Sciatic nerve (tissue), 2 donors: ENCODE results near the gene KDM3A. TPM values are rescaled to one million over a fixed set of nuclear protein-coding genes. Genes with fewer than 3 reads are reported as not detected.

Source experiments
- ATAC-seq: fragments of 200-7000 bp; cut with Tn5 transposase; one replicate; pipeline ENCODE4 v1.9.1; 2020; ENCODE audit warnings: mild to moderate bottlenecking, moderate library complexity
- DNase-seq: peaks from one replicate; pipeline ENCODE4 v3.0.0-alpha.2; 2020; ENCODE audit warnings: low spot score
- intact Hi-C: fragments of 100-400 bp; cut with DNase I; formaldehyde crosslinking; loops from one replicate; pipeline ENCODE4 v1.14.2; 2022
- total RNA-seq: library from RNA; stranded (reverse); fragmentation: NEBNext Ultra II Directional; extraction: Animal tissue kit (Norgen Biotek cat#: 25700); gene quantifications from one replicate; pipeline ENCODE4 v1.2.1, GENCODE V29; 2021
- donor health status: DM: no; HTN: no; CAD: no.
- donor health status: DM: no; HTN: no; CAD: no.

KDM3A gene, protein sequence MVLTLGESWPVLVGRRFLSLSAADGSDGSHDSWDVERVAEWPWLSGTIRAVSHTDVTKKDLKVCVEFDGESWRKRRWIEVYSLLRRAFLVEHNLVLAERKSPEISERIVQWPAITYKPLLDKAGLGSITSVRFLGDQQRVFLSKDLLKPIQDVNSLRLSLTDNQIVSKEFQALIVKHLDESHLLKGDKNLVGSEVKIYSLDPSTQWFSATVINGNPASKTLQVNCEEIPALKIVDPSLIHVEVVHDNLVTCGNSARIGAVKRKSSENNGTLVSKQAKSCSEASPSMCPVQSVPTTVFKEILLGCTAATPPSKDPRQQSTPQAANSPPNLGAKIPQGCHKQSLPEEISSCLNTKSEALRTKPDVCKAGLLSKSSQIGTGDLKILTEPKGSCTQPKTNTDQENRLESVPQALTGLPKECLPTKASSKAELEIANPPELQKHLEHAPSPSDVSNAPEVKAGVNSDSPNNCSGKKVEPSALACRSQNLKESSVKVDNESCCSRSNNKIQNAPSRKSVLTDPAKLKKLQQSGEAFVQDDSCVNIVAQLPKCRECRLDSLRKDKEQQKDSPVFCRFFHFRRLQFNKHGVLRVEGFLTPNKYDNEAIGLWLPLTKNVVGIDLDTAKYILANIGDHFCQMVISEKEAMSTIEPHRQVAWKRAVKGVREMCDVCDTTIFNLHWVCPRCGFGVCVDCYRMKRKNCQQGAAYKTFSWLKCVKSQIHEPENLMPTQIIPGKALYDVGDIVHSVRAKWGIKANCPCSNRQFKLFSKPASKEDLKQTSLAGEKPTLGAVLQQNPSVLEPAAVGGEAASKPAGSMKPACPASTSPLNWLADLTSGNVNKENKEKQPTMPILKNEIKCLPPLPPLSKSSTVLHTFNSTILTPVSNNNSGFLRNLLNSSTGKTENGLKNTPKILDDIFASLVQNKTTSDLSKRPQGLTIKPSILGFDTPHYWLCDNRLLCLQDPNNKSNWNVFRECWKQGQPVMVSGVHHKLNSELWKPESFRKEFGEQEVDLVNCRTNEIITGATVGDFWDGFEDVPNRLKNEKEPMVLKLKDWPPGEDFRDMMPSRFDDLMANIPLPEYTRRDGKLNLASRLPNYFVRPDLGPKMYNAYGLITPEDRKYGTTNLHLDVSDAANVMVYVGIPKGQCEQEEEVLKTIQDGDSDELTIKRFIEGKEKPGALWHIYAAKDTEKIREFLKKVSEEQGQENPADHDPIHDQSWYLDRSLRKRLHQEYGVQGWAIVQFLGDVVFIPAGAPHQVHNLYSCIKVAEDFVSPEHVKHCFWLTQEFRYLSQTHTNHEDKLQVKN (N-terminal part only)
- total RNA-seq: 70.1 TPM

- intact Hi-C loops: no loop called here
- DNase-seq: peak; percentile 100
- ATAC-seq: peak; percentile 97
Measured at GRCh38 chr2:86440631-86441391, at the start of gene KDM3A. TSS of gene KDM3A (plus strand) at chr2:86441371. CDS start at chr2:86442048, 677 bp downstream.

DNA sequence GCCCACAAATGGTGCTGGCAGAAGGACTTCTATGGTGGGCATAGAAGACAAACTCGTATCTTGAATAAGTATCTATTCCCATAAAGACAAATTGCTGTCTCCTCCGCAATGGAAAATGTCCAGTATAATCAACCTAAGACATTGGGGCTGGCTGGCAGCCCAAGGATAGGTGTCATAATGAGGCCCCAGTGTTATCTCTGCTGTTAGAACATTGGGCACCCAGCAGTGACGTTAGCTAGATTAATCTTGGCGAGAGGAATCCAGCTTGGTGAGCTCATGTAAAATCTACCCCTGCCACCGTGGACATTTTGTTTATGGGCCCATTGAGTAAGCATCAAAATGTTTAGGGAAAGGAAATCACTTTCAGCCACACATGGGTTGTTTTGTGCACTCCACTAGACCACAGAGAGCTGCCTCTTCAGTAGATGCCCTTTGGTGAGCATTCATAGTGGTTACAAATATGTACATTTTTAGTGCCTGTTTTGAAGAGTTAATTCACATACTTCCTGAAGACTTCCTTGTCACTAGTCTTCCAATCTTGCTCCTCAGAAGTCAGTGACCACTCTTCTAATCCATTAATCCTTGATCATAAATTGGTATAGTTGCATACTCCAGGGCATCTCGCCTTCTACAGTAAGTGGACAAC lies 48.2 kb upstream of the KDM3A start:
- ATAC-seq (no peak), DNase-seq (no peak)
- intact Hi-C loops: no loop called here

DNA sequence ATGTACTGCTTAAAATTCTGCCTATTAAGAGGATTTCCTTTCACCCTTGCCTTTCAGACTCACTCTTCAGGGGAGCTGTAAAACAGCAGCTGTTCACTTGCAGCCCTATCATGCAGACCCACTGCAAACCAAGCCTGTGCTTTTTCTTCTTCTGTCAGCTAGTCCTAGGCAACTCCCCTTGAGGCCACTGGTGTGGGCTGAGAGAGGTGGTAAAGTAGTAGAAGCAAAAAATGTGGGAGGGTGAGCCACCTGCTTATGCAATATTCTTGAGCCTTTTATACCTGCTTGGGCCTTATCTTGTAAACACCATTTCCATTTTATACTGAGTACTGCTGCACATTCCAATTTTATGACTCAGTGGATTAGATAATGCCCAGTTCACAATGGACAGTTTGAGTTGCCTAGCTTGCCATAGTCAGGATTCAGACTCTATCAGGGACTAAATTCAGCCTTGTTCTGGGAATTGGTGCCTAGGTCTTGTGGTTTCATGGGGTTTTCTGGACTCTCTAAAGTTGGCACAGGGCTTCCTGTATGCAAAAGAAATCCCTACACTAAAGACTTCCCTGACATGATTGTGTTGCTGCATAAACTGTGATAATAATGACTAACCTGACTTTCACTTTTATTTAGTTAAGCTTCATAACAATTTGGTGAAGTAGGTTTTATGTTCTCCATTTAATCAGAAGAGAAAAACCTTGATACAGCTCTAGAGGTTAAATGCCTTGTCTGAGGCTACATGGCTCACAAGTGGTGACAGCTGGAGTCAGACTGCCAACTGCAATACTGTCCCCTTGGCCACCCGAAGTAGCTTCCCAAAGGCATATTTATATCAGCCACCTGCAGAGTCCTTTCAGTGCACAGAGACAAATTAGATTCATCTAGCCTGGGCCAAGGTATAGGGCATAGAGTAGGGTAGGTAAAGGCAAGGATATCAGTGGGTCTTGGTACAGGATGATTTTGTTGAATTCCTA lies 47.4 kb upstream of the KDM3A start:
- intact Hi-C loops: no loop called here
- no peak for DNase-seq
- ATAC-seq: no peak

DNA sequence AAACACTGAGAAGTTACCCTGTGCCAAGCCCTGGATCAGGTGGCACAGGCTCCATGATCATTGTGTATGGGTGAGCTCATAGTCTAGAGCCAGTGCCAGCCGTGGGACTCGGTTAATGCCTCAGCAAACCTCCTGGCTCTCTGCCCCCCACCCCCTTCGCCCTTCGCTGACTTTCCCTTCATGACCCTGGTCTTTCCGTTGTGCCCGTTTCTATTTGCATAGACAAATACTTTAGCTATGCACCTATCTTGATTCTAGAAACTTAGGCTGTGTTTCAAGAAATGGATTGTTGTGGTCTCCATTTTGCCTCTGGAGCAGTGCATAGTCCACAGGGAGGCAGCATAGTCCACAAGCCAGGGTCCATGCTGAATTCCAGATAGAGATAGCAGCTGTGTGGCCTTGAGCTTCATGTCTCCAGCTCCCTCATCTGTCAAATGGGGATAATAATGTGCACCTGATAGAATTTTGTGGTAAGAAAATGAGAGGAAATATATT lies 44.8 kb upstream of the KDM3A start:
- intact Hi-C loops: no loop called here
- DNase-seq (no peak), ATAC-seq (no peak)

DNA sequence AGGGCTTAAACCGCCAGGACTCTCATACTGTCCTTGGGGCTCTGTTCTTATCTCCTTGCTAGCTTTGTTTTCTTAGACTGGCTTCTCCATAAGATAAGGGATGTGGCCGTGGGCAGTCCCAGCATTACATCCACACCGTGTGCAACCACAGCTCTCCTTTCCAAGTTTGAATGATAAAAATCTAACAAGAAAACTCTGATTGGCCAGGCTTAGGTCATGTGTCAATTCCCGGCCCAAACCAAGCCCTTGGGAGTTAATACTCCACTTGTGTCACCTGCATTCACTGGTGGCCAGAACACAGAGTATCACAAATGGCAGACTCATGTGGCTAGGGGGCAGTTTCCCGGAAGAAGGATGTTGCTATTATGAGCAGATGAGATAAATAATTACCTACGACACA lies 43.2 kb upstream of the KDM3A start:
- ATAC-seq (no peak), DNase-seq (no peak)
- intact Hi-C loops: no loop called here

- intact Hi-C loops: no loop called here
- DNase-seq (no peak), ATAC-seq (no peak)
Measured at GRCh38 chr2:86398500-86399474, 42.4 kb upstream of the KDM3A start.

DNA sequence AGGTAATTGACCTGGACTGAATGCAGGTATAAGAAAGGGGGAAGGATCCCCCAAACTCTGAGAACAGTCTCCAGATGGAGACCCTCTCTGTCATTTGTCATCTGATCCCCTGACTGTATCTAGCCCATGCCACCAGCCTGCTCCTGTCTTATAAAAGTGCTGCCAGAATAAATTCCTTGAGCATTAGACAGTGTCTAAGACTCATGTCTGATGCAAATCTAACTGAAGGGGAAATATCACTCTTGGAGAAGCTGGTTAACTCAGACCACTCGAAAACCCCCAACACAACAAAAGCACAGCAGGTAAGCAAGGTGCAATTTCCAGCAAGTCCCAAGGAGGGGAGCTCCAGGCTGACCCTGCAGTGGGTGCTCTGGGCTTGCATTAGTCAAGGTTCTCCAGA lies 40.9 kb upstream of the KDM3A start:
- no peak for ATAC-seq
- intact Hi-C loops: no loop called here
- no peak for DNase-seq

- no peak for ATAC-seq
- DNase-seq: no peak
- intact Hi-C loops: no loop called here
Measured at GRCh38 chr2:86410581-86410980, 30.6 kb upstream of the KDM3A start.

- no peak for ATAC-seq
- intact Hi-C loops: no loop called here
- DNase-seq: no peak
Measured at GRCh38 chr2:86411396-86411795, 29.8 kb upstream of the KDM3A start.

GRCh38 chr2:86412007-86412406 lies 29.2 kb upstream of the KDM3A start:
- intact Hi-C loops: no loop called here
- ATAC-seq: no peak
- DNase-seq: no peak

DNA sequence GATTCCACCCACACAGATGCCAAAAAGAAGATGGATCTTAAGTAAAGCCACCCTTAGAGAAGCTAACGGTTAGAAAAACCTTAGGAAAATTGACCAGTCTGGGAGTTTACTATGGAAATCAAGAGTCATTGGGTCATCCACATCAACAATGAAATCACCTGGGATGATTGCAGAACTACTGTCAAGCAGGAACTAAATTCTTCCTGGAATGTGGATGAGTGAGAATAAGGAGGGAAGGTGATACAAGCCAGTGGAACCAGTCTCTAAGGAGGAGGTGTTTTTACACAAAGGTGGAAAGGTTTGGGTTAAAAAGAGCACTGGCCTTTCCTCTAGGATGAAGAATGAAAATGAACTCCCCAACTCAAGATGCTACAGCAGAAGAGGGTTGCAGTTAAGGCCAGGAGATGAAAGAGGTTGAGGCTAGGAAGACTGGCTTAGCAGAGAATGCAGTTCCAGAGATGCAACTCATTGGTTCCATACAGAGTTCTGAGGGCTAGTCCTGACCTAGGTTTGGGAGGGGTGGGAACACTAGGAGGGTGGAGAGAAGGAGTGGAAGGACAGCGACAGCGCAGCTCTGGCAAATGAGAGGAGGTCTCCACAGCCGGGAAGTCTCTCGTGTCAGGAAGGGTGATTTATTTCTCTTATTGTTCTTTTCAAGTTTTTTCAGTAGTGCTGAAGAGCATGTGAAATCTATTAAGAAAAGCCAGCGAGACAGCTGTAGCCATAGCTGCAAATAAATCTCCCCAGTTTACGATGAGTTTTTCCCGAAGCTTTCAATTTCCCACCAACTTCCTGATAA lies 27.7 kb upstream of the KDM3A start:
- intact Hi-C loops: no loop called here
- ATAC-seq (no peak), DNase-seq (no peak)

- intact Hi-C loops: no loop called here
- DNase-seq (no peak), ATAC-seq (no peak)
Measured at GRCh38 chr2:86414996-86415395, 26.2 kb upstream of the KDM3A start.

DNA sequence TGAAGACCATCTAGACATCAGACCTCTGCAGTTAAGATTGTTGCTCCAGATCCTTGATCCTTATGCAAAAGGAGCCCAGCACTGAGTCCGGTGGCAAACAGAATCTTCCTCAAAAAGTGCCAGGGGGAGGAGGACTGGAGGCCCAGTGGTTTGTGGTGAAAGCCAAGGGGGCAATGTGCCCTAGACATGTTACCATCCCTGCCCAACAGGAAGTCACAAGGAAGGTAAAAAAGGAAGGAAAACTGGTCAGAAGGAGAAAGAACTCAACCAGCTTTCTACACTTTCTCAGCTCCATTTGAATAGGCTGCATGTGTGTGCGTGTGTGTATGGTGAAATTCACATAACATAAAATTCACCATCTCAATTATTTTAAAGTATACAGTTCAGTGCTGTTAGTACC lies 25.0 kb upstream of the KDM3A start:
- ATAC-seq (no peak), DNase-seq (no peak)
- intact Hi-C loops: no loop called here

- intact Hi-C loops: no loop called here
- ATAC-seq: no peak
- no peak for DNase-seq
Measured at GRCh38 chr2:86417961-86418360, 23.2 kb upstream of the KDM3A start.

GRCh38 chr2:86420913-86421312 lies 20.3 kb upstream of the KDM3A start:
- DNase-seq (no peak), ATAC-seq (no peak)
- intact Hi-C loops: no loop called here
